Neuronal stem cell (in vitro differentiated cells): ENCODE measurements around the gene TMCO2.

Source experiments
- DNase-seq: peaks from one replicate; pipeline ENCODE4 v3.0.0-alpha.2; 2013; ENCODE audit warnings: low spot score
- H2AFZ ChIP-seq: one replicate; pipeline ENCODE4 v1.6.1; 2013; ENCODE audit warnings: mild to moderate bottlenecking, low read length, inconsistent platforms
- H2AK5ac ChIP-seq: 2 replicates; pipeline ENCODE4 v1.6.1; 2013; ENCODE audit warnings: low read depth, mild to moderate bottlenecking, inconsistent platforms, low read length, moderate library complexity, mixed read lengths
- H2BK120ac ChIP-seq: 2 replicates; pipeline ENCODE4 v1.6.1; 2013; ENCODE audit warnings: low read depth, mild to moderate bottlenecking, inconsistent platforms, low read length, moderate library complexity, mixed read lengths
- H2BK12ac ChIP-seq: one replicate; pipeline ENCODE4 v1.6.1; 2013; ENCODE audit warnings: low read length, inconsistent platforms
- H2BK15ac ChIP-seq: 2 replicates; pipeline ENCODE4 v1.6.1; 2013; ENCODE audit warnings: mild to moderate bottlenecking, low read length, inconsistent platforms, mixed read lengths
- H2BK5ac ChIP-seq: one replicate; pipeline ENCODE4 v1.6.1; 2013; ENCODE audit warnings: inconsistent platforms, mild to moderate bottlenecking, low read length, moderate library complexity
- H3K14ac ChIP-seq: one replicate; pipeline ENCODE4 v1.6.1; 2013; ENCODE audit warnings: low read length, inconsistent platforms
- H3K18ac ChIP-seq: 2 replicates; pipeline ENCODE4 v1.6.1; 2013; ENCODE audit warnings: low read length, inconsistent platforms
- H3K23ac ChIP-seq: 2 replicates; pipeline ENCODE4 v1.6.1; 2013; ENCODE audit warnings: low read depth, mild to moderate bottlenecking, mixed read lengths, low read length, inconsistent platforms; ENCODE audit not compliant: poor library complexity
- H3K27ac ChIP-seq: replicated peaks from 3 replicates; pipeline ENCODE4 v1.5.1; 2013; ENCODE audit warnings: low read length, inconsistent platforms
- H3K27me3 ChIP-seq, 3 experiments: 2 replicates each; pipeline ENCODE4 v1.6.1; 2013; ENCODE audit warnings: low read length in 3 of 3, mild to moderate bottlenecking in 2 of 3, inconsistent platforms in 1 of 3, low read depth in 1 of 3, mixed read lengths in 1 of 3, moderate library complexity in 1 of 3; ENCODE audit not compliant: control insufficient read depth in 3 of 3, insufficient read depth in 3 of 3
- H3K36me3 ChIP-seq, 2 donors: replicated peaks in 1 of 2; 2 replicates each; pipeline ENCODE4 v1.6.1; 2013; ENCODE audit warnings: low read length in 2 of 2; ENCODE audit not compliant: control insufficient read depth in 2 of 2, insufficient read depth in 2 of 2
- H3K4ac ChIP-seq: 2 replicates; pipeline ENCODE4 v1.6.1; 2013; ENCODE audit warnings: inconsistent platforms, mild to moderate bottlenecking, low read length, moderate library complexity
- H3K4me1 ChIP-seq, 2 donors: 1 replicate in 1 of 2; 2 replicates in 1 of 2; pipeline ENCODE4 v1.6.1; 2013; ENCODE audit warnings: low read length in 2 of 2, low read depth in 1 of 2; ENCODE audit not compliant: control insufficient read depth in 2 of 2, insufficient read depth in 1 of 2
- H3K4me2 ChIP-seq: one replicate; pipeline ENCODE4 v1.6.1; 2013; ENCODE audit warnings: mild to moderate bottlenecking, low read length, inconsistent platforms; ENCODE audit not compliant: insufficient read depth, poor library complexity, severe bottlenecking
- H3K4me3 ChIP-seq, 2 donors: 2 replicates each; pipeline ENCODE4 v1.5.1; 2013; ENCODE audit warnings: low read length in 2 of 2, mild to moderate bottlenecking in 2 of 2, inconsistent platforms in 1 of 2, moderate library complexity in 1 of 2
- H3K79me1 ChIP-seq: one replicate; pipeline ENCODE4 v1.6.1; 2013; ENCODE audit warnings: low read depth, mild to moderate bottlenecking, inconsistent platforms, low read length, moderate library complexity
- H3K9ac ChIP-seq: one replicate; pipeline ENCODE4 v1.6.1; 2013; ENCODE audit warnings: mild to moderate bottlenecking, low read depth, low read length, inconsistent platforms; ENCODE audit not compliant: poor library complexity
- H3K9me3 ChIP-seq, 2 donors: replicated peaks in 1 of 2; 2 replicates each; pipeline versions ENCODE3 to v1.6.1; 2013; ENCODE audit warnings: low read length in 2 of 2, mild to moderate bottlenecking in 2 of 2, inconsistent platforms in 1 of 2, low read depth in 1 of 2, mixed read lengths in 1 of 2, moderate library complexity in 1 of 2; ENCODE audit not compliant: control insufficient read depth in 2 of 2, insufficient read depth in 1 of 2
- H4K8ac ChIP-seq: one replicate; pipeline ENCODE4 v1.6.1; 2013; ENCODE audit warnings: low read depth, mild to moderate bottlenecking, inconsistent platforms, low read length, moderate library complexity
- H4K91ac ChIP-seq: one replicate; pipeline ENCODE4 v1.6.1; 2013; ENCODE audit warnings: low read length, low read depth, mild to moderate bottlenecking, inconsistent platforms; ENCODE audit not compliant: poor library complexity
- WGBS, 2 donors: extraction: QIAGEN DNeasy Blood & Tissue Kit; methylation state at CpG; one replicate each; pipeline ENCODE4 v1.1.7; 2013; ENCODE audit warnings: missing lambda C conversion rate in 2 of 2, mixed read lengths in 1 of 2; ENCODE audit not compliant: insufficient read length in 2 of 2, insufficient replicate concordance in 1 of 2; ENCODE audit errors: extremely low coverage in 2 of 2; 5-methylcytosine and 5-hydroxymethylcytosine counted together

TMCO2 gene

DNA sequence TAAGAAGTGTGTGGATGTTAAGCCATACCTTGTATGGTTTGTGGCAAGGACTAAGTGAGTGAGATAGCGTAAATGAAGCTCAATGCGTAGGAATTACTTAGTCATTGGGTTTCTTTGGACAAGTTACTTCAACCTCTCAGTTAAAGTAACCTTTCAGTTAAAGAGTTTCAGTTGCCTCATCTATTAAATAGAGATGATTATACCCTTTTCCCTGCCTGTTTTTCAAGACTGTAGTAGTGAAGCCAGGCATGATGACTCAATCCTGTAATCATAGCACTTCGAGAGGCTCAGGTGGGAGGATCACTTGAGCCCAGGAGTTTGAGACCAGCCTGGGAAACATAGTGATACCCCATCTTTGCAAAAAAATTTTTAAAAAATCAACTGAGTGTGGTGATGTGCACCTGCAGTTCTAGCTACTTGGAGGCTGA lies 16.6 kb downstream of the TMCO2 start:
- Histone ChIP-seq H2BK120ac (no peak overlapping the region), H3K4me2 (no peak overlapping the region), H3K27ac (no peak overlapping the region), H3K79me1 (no peaks in the 10 kb centered on the region), H2AFZ (no peak overlapping the region), H2BK5ac (no peak overlapping the region), H3K27me3 (no peaks in the 10 kb centered on the region), H4K91ac (no peak overlapping the region), H3K9ac (no peak overlapping the region), H3K4ac (no peak overlapping the region), H2BK15ac (no peak overlapping the region), H3K23ac (no peak overlapping the region), H3K36me3 (peaks cover 21 to 97% of the 10 kb centered on the region in 2 donors), H3K14ac (no peak overlapping the region), H3K9me3 (no peaks in the 10 kb centered on the region), H3K4me1 (no peaks in the 10 kb centered on the region), H2BK12ac (no peak overlapping the region), H3K4me3 (no peak overlapping the region), H3K18ac (no peak overlapping the region), H4K8ac (no peak overlapping the region), H2AK5ac (no peak overlapping the region)
- no peak for DNase-seq
- WGBS, 2 donors: no CpG with 5 or more reads among the region's 3 CpGs

DNA sequence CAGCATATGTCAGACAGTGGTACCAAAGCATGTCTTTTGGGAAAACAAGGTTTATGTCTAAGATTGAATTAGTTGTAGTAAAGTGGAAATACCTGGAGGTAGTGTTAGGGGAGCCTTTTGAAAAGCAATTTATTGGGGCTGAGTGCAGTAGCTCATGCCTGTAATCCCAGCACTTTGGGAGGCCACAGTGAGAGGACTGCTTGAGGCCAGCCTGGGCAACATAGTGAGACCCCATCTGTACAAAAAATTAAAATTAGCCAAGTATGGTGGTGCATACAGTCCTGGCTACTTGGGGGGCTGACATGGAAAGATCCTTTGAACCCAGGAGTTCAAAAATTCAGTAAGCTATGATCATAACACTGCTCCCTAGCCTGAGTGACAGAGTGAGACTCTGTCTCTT lies 17.6 kb downstream of the TMCO2 start:
- H4K8ac ChIP-seq: no peak overlapping the region
- H3K18ac ChIP-seq: no peak overlapping the region
- H3K36me3 ChIP-seq: peaks cover 22 to 98% of the 10 kb centered on the region in 2 donors
- H3K27me3 ChIP-seq: no peaks in the 10 kb centered on the region
- no peaks in the 10 kb centered on the region for H3K4me1 ChIP-seq
- H2BK5ac ChIP-seq: no peak overlapping the region
- H2BK12ac ChIP-seq: no peak overlapping the region
- H4K91ac ChIP-seq: no peak overlapping the region
- H3K9me3 ChIP-seq: no peaks in the 10 kb centered on the region
- no peak overlapping the region for H2AK5ac ChIP-seq
- no peak overlapping the region for H2AFZ ChIP-seq
- no peak overlapping the region for H3K27ac ChIP-seq
- H3K23ac ChIP-seq: no peak overlapping the region
- H3K4me2 ChIP-seq: no peak overlapping the region
- no peak overlapping the region for H3K14ac ChIP-seq
- no peak overlapping the region for H2BK15ac ChIP-seq
- DNase-seq: no peak
- H3K9ac ChIP-seq: no peak overlapping the region
- no peak overlapping the region for H3K4ac ChIP-seq
- H2BK120ac ChIP-seq: no peak overlapping the region
- H3K4me3 ChIP-seq: no peak overlapping the region
- no peaks in the 10 kb centered on the region for H3K79me1 ChIP-seq

DNA sequence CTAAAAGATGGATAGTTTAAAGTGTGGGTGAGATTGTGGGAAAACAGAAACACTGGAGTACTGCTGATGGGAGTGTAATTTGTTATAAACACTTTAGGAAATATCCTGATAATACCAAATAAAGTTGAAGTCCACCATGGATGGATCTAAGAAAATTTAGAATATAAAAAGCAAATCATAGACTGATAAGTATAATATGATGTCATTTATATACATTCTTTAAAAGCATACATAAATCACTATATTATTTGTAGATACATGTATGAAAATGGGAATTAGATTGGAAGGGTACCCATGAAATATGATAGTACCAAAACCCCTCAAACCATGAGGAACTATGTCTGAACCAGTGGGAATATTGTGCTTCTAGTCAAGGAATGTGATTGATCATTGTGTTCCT lies 18.2 kb downstream of the TMCO2 start:
- Histone ChIP-seq H3K23ac (no peak overlapping the region), H3K4ac (no peak overlapping the region), H2BK12ac (no peak overlapping the region), H3K27me3 (no peaks in the 10 kb centered on the region), H3K4me3 (no peak overlapping the region), H2BK15ac (no peak overlapping the region), H3K4me2 (no peak overlapping the region), H3K14ac (no peak overlapping the region), H2BK5ac (no peak overlapping the region), H3K4me1 (no peaks in the 10 kb centered on the region), H4K91ac (no peak overlapping the region), H3K9me3 (no peaks in the 10 kb centered on the region), H3K79me1 (no peaks in the 10 kb centered on the region), H3K18ac (no peak overlapping the region), H4K8ac (no peak overlapping the region), H2AK5ac (no peak overlapping the region), H3K9ac (no peak overlapping the region), H3K27ac (no peak overlapping the region), H2BK120ac (no peak overlapping the region), H3K36me3 (peaks cover 24 to 98% of the 10 kb centered on the region in 2 donors), H2AFZ (no peak overlapping the region)
- DNase-seq: no peak

GRCh38 chr1:40266786-40267535 lies 19.2 kb downstream of the TMCO2 start:
- Histone ChIP-seq H2BK12ac (no peak overlapping the region), H3K79me1 (no peaks in the 10 kb centered on the region), H4K8ac (no peak overlapping the region), H2BK5ac (no peak overlapping the region), H3K18ac (no peak overlapping the region), H3K36me3 (peaks cover 21 to 98% of the 10 kb centered on the region in 2 donors), H3K14ac (no peak overlapping the region), H2AK5ac (no peak overlapping the region), H3K27ac (no peak overlapping the region), H3K4ac (no peak overlapping the region), H3K9ac (no peak overlapping the region), H3K9me3 (no peaks in the 10 kb centered on the region), H4K91ac (no peak overlapping the region), H3K4me2 (no peak overlapping the region), H3K4me1 (no peaks in the 10 kb centered on the region), H3K27me3 (no peaks in the 10 kb centered on the region), H3K4me3 (no peak overlapping the region), H3K23ac (no peak overlapping the region), H2BK15ac (no peak overlapping the region), H2AFZ (no peak overlapping the region), H2BK120ac (no peak overlapping the region)
- no CpG with 5 or more reads among the region's 6 CpGs for WGBS, 2 donors
- no peak for DNase-seq
